Stimulated activated CD4-positive, alpha-beta T cell treated with anti-CD3 and anti-CD28 coated beads, Interleukin-15, amount 100 ng/mL, for 48 hours (primary cell): Measurements from ENCODE around the gene RARRES2.

Experiments
- DNase-seq, 2 donors: peaks; one replicate each; pipeline ENCODE4 v3.0.0-alpha.2; 2020; ENCODE audit warnings: low read depth in 2 of 2

RARRES2 gene

GRCh38 chr7:150376560-150376959 is 35.1 kb upstream of the RARRES2 start:
- no peak for DNase-seq

GRCh38 chr7:150375662-150376521 is 34.5 kb upstream of the RARRES2 start:
- DNase-seq: peak in 1 of 2 donors; percentile 32

GRCh38 chr7:150374472-150374871 is 33.0 kb upstream of the RARRES2 start:
- no peak for DNase-seq

GRCh38 chr7:150374026-150374425 is 32.6 kb upstream of the RARRES2 start:
- DNase-seq: no peak

GRCh38 chr7:150373049-150373801 is 31.8 kb upstream of the RARRES2 start:
- DNase-seq: no peak

GRCh38 chr7:150372271-150373048 is 31.0 kb upstream of the RARRES2 start:
- no peak for DNase-seq

GRCh38 chr7:150371996-150372270 is 30.5 kb upstream of the RARRES2 start:
- no peak for DNase-seq

- no peak for DNase-seq
Measured at GRCh38 chr7:150371131-150371995, 29.9 kb upstream of the RARRES2 start.

- DNase-seq: no peak
Measured at GRCh38 chr7:150370612-150371071, 29.2 kb upstream of the RARRES2 start.

- DNase-seq: no peak
Measured at GRCh38 chr7:150369748-150370501, 28.5 kb upstream of the RARRES2 start.

GRCh38 chr7:150368884-150369747 is 27.7 kb upstream of the RARRES2 start:
- peak in 1 of 2 donors; percentile 30 for DNase-seq

- peak; percentile 75 to 76 for DNase-seq
Measured at GRCh38 chr7:150368096-150368883, 26.9 kb upstream of the RARRES2 start, which contains the start of gene REPIN1. Gene REPIN1, plus strand, starts transcription at chr7:150368822. Its CDS starts 890 bp downstream, at chr7:150369712.

- DNase-seq: no peak
Measured at GRCh38 chr7:150367677-150368095, 26.3 kb upstream of the RARRES2 start.

- no peak for DNase-seq
Measured at GRCh38 chr7:150365673-150366398, 24.4 kb upstream of the RARRES2 start.

- DNase-seq: no peak
Measured at GRCh38 chr7:150365194-150365593, 23.8 kb upstream of the RARRES2 start.

GRCh38 chr7:150363872-150364271 is 22.4 kb upstream of the RARRES2 start:
- DNase-seq: no peak

- no peak for DNase-seq
Measured at GRCh38 chr7:150363370-150363769, 21.9 kb upstream of the RARRES2 start.
